GM21717 (cell line): ENCODE results near the gene ATP9B.

Experiments used
- ATAC-seq: cut with Tn5 transposase; IDR thresholded peaks from one replicate; pipeline ENCODE4 v1.9.1; 2021; ENCODE audit warnings: mild to moderate bottlenecking, moderate library complexity; ENCODE audit not compliant: unreplicated experiment

ATP9B gene

GRCh38 chr18:79422783-79423165 lies 353.6 kb downstream of the ATP9B start:
- ATAC-seq = no peak

DNA sequence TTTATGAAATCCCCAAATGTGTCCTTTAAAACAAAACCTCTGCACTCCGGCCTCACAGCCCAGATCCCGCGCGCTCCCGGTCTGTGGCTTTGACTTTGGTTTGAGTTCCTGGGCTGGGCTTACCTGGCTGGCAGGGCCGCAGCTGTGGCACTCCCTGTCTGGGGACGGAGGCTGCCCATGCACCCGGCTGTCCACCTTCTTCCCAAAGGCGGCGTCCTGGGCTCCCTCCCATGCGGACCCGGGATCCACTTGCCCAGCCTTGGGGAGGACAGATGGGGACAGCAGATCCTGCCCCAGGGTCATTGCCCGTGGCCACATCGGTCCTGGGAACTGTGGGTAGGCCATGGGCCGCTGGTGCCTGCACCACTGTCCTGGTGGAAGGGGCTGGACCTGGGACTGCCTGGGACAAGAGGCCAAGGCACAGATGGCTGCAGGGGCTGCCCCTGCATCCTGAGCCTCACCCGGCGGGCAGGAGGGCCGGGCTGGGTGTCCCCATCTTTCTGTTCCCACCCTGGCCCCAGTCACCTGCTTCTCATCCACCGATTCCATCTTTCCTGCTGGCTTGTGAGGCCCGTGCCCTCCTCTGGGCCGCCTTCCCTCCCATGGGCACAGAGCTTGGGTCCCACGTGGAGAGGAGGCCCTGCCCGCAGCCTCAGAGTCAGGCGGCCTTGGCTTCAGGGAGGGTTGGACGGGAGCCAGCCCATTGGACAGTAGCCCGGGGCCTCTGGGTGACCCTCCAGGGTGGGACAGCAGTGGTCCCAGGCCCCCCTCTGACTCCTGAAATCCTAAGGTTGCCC lies 354.2 kb downstream of the ATP9B start:
- ATAC-seq = no peak

- ATAC-seq = no peak
Observed at GRCh38 chr18:79424008-79424565, 354.9 kb downstream of the ATP9B start.

GRCh38 chr18:79424880-79425568 lies 355.8 kb downstream of the ATP9B start:
- ATAC-seq = no peak

- ATAC-seq = no peak
Observed at GRCh38 chr18:79425569-79425886, 356.3 kb downstream of the ATP9B start.

DNA sequence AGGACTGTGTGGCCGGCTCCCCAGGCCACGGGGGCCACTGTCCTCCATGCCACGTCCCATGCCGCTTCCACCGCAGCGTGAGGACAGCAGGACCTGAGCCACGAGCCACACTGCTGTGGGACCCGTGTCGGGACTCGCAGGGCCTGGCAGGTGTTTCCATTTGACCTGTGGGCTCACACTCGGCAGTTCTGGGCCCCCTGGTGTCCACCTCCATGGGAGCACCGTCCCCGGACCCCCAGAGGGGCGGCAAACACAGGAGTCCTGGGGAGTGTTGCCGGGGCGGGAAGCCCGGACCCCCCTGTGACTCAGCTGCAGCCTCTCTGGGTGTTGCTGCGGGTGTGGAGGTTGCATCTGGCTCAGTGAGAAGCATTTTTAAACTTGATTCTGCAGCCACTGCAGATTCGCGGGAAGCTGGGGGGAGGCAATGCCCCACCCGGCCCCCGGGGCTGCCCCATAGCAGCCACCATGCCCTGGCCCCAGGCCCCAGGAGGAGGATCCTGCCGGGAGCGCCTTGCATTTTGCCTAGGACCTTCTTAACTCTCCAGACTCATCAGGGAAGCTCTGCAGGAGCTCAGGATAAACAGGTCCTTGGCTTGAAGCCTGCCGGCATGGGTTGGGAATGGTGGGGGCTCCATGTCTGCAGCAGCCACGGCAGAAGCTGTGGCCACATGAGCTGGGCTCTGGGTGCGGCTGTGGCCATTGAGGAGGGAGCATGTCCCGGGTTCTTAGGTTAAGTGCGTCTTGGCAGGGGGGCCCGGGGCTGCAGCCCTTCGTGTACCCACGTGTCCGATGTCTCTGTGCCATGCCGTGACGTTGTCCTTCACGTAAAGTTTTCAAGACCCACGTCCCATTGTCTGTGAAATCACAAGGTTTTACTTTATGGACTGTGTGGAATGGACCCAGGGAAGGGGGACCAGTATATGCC lies 357.4 kb downstream of the ATP9B start:
- ATAC-seq = no peak

GRCh38 chr18:79427368-79428225 lies 358.4 kb downstream of the ATP9B start:
- no peak for ATAC-seq
